Stimulated activated CD4-positive, alpha-beta T cell treated with anti-CD3 and anti-CD28 coated beads, Interleukin-4, amount 100 ng/mL, for 4 hours (primary cell): ENCODE data around the gene IL17B.

Experiments used
- DNase-seq, 2 experiments: peaks; one replicate each; pipeline ENCODE4 v3.0.0-alpha.2; 2020

IL17B gene

GRCh38 chr5:149375434-149375833, 3.7 kb downstream of the IL17B start:
- DNase-seq, result no peak

GRCh38 chr5:149374801-149375200, 4.3 kb downstream of the IL17B start:
- no peak for DNase-seq

GRCh38 chr5:149374303-149374702, 4.8 kb downstream of the IL17B start:
- no peak for DNase-seq

- DNase-seq, result no peak
These were observed 6.2 kb downstream of the IL17B start for GRCh38 chr5:149372932-149373331.

- DNase-seq, result no peak
These were observed 6.9 kb downstream of the IL17B start for GRCh38 chr5:149372076-149372795.

GRCh38 chr5:149371296-149371962, 7.7 kb downstream of the IL17B start:
- DNase-seq, result peak; percentile 56 to 60

- DNase-seq, result no peak
These were observed 8.2 kb downstream of the IL17B start for GRCh38 chr5:149370878-149371277.

- no peak for DNase-seq
These were observed 11.0 kb downstream of the IL17B start for GRCh38 chr5:149367972-149368645.

GRCh38 chr5:149367249-149367971, 11.7 kb downstream of the IL17B start:
- peak; percentile 32 to 37 for DNase-seq

GRCh38 chr5:149366169-149366729, 12.8 kb downstream of the IL17B start:
- DNase-seq, result no peak

- DNase-seq, result no peak
These were observed 13.7 kb downstream of the IL17B start for GRCh38 chr5:149365418-149365817.

- no peak for DNase-seq
These were observed 14.4 kb downstream of the IL17B start for GRCh38 chr5:149364719-149365118.

GRCh38 chr5:149363936-149364335, 15.2 kb downstream of the IL17B start:
- DNase-seq, result no peak

- no peak for DNase-seq
These were observed 15.7 kb downstream of the IL17B start for GRCh38 chr5:149363358-149363757.

- DNase-seq, result no peak
These were observed 16.6 kb downstream of the IL17B start for GRCh38 chr5:149362541-149362940.

GRCh38 chr5:149360272-149360671, 18.8 kb downstream of the IL17B start:
- no peak for DNase-seq

GRCh38 chr5:149358868-149359495, 20.1 kb downstream of the IL17B start:
- DNase-seq, result no peak

GRCh38 chr5:149358294-149358651, 20.8 kb downstream of the IL17B start:
- DNase-seq, result peak; percentile 18 to 19

- peak; percentile 97 for DNase-seq
These were observed 21.5 kb downstream of the IL17B start, which contains the start of gene PCYOX1L for GRCh38 chr5:149357370-149358293. PCYOX1L (plus strand) TSS chr5:149358046; CDS start chr5:149358069, 23 bp downstream.

GRCh38 chr5:149356391-149356790, 22.7 kb downstream of the IL17B start:
- no peak for DNase-seq

- peak in 1 of 2 experiments; percentile 10 for DNase-seq
These were observed 23.4 kb downstream of the IL17B start for GRCh38 chr5:149355688-149356087.
